ENCODE results near the gene TDRD3. TPM values are rescaled to one million over a fixed set of nuclear protein-coding genes. Genes with fewer than 3 reads are reported as not detected.
"Not testable (repeated sequence)": the region's sequence is repeated elsewhere in the genome, so short reads cannot be mapped to it uniquely, and the experiment has no call there.

Gene TDRD3
- polyA plus RNA-seq, 1 donor from 2014 or later = 6.9 TPM

- Mint-ChIP-seq H3K4me3 (no peak overlapping the region), H3K4me1 (no peaks in the 10 kb centered on the region), H3K9me3 (peaks cover 0 to 2% (median 0%) of the 10 kb centered on the region in 3 donors), H3K27ac (no peak overlapping the region), H3K27me3 (peaks cover 3% of the 10 kb centered on the region), H3K36me3 (no peaks in the 10 kb centered on the region)
These were observed 17.0 kb upstream of the TDRD3 start for GRCh38 chr13:60379837-60380565.

GRCh38 chr13:60384911-60385310 is 12.1 kb upstream of the TDRD3 start:
- H3K27ac Mint-ChIP-seq = no peak overlapping the region
- H3K36me3 Mint-ChIP-seq = no peaks in the 10 kb centered on the region
- H3K4me1 Mint-ChIP-seq = no peaks in the 10 kb centered on the region
- peaks cover 7% of the 10 kb centered on the region for H3K27me3 Mint-ChIP-seq
- H3K4me3 Mint-ChIP-seq = no peak overlapping the region
- no peaks in the 10 kb centered on the region for H3K9me3 Mint-ChIP-seq

- no peaks in the 10 kb centered on the region for H3K9me3 Mint-ChIP-seq
- no peaks in the 10 kb centered on the region for H3K4me1 Mint-ChIP-seq
- H3K36me3 Mint-ChIP-seq = no peaks in the 10 kb centered on the region
- no peak overlapping the region for H3K27ac Mint-ChIP-seq
- H3K4me3 Mint-ChIP-seq = no peak overlapping the region
- peaks cover 7% of the 10 kb centered on the region for H3K27me3 Mint-ChIP-seq
These were observed 10.8 kb upstream of the TDRD3 start for GRCh38 chr13:60386250-60386649.

- H3K27me3 Mint-ChIP-seq = no peaks in the 10 kb centered on the region
- H3K4me3 Mint-ChIP-seq = no peak overlapping the region
- H3K27ac Mint-ChIP-seq = no peak overlapping the region
- peaks cover 2 to 6% (median 2%) of the 10 kb centered on the region in 3 donors for H3K4me1 Mint-ChIP-seq
- H3K9me3 Mint-ChIP-seq = no peaks in the 10 kb centered on the region
- peaks cover 1% of the 10 kb centered on the region for H3K36me3 Mint-ChIP-seq
These were observed 4.9 kb upstream of the TDRD3 start for GRCh38 chr13:60392131-60392530.

- peak overlapping the region; percentile 96 to 99 (median 98) for H3K27ac Mint-ChIP-seq
- H3K27me3 Mint-ChIP-seq = no peaks in the 10 kb centered on the region
- no peaks in the 10 kb centered on the region for H3K9me3 Mint-ChIP-seq
- H3K36me3 Mint-ChIP-seq = peaks cover 1% of the 10 kb centered on the region
- H3K4me3 Mint-ChIP-seq = peak overlapping the region; percentile 94 to 99 (median 98)
- peaks cover 7 to 27% (median 22%) of the 10 kb centered on the region in 3 donors for H3K4me1 Mint-ChIP-seq
These were observed 843 bp upstream of the TDRD3 start for GRCh38 chr13:60395971-60396782.

- peaks cover 7 to 27% (median 26%) of the 10 kb centered on the region in 3 donors for H3K4me1 Mint-ChIP-seq
- H3K36me3 Mint-ChIP-seq = peaks cover 1% of the 10 kb centered on the region
- H3K4me3 Mint-ChIP-seq = peak overlapping the region; percentile 85 to 98 (median 95)
- no peaks in the 10 kb centered on the region for H3K27me3 Mint-ChIP-seq
- peak overlapping the region; percentile 97 to 99 (median 97) for H3K27ac Mint-ChIP-seq
- no peaks in the 10 kb centered on the region for H3K9me3 Mint-ChIP-seq
These were observed 821 bp downstream of the TDRD3 start for GRCh38 chr13:60397704-60398378.

- Mint-ChIP-seq H3K9me3 (no peaks in the 10 kb centered on the region), H3K4me3 (peak overlapping the region; percentile 85 to 98 (median 95)), H3K27me3 (no peaks in the 10 kb centered on the region), H3K27ac (peak overlapping the region; percentile 97 to 99 (median 97)), H3K4me1 (peaks cover 7 to 30% (median 28%) of the 10 kb centered on the region in 3 donors), H3K36me3 (peaks cover 1% of the 10 kb centered on the region)
These were observed 1.4 kb downstream of the TDRD3 start for GRCh38 chr13:60398379-60398891.

- Mint-ChIP-seq H3K4me1 (peaks cover 7 to 30% (median 28%) of the 10 kb centered on the region in 3 donors), H3K27ac (peak overlapping the region; percentile 18 to 99 (median 97)), H3K27me3 (no peaks in the 10 kb centered on the region)
These were observed 2.0 kb downstream of the TDRD3 start for GRCh38 chr13:60398907-60399589.

GRCh38 chr13:60402022-60402421 is 5.0 kb downstream of the TDRD3 start:
- Mint-ChIP-seq H3K4me3 (no peak overlapping the region), H3K4me1 (peaks cover 9 to 31% (median 30%) of the 10 kb centered on the region in 3 donors), H3K36me3 (peaks cover 6% of the 10 kb centered on the region), H3K27me3 (no peaks in the 10 kb centered on the region), H3K9me3 (no peaks in the 10 kb centered on the region), H3K27ac (no peak overlapping the region)

More at GRCh38 chr13:60398907-60399589, 2.0 kb downstream of the TDRD3 start:
- peaks cover 1% of the 10 kb centered on the region for H3K36me3 Mint-ChIP-seq
- no peaks in the 10 kb centered on the region for H3K9me3 Mint-ChIP-seq
- peak overlapping the region; percentile 14 to 98 (median 95) for H3K4me3 Mint-ChIP-seq

GRCh38 chr13:60407095-60407494 is 10.1 kb downstream of the TDRD3 start:
- Mint-ChIP-seq H3K4me3 (no peak overlapping the region), H3K27me3 (no peaks in the 10 kb centered on the region), H3K36me3 (peaks cover 16% of the 10 kb centered on the region), H3K9me3 (peaks cover 0 to 4% (median 3%) of the 10 kb centered on the region in 3 donors), H3K27ac (no peak overlapping the region), H3K4me1 (peaks cover 3 to 20% (median 16%) of the 10 kb centered on the region in 3 donors)

- peaks cover 3 to 19% (median 16%) of the 10 kb centered on the region in 3 donors for H3K4me1 Mint-ChIP-seq
- H3K9me3 Mint-ChIP-seq = not testable (repeated sequence)
These were observed 10.8 kb downstream of the TDRD3 start for GRCh38 chr13:60407852-60408251.

GRCh38 chr13:60409574-60410292 is 12.7 kb downstream of the TDRD3 start:
- Mint-ChIP-seq H3K36me3 (peaks cover 16% of the 10 kb centered on the region), H3K4me1 (peaks cover 5 to 19% (median 18%) of the 10 kb centered on the region in 3 donors), H3K4me3 (peak overlapping the region in 1 of 4 donors; percentile 24)
- not testable (repeated sequence) for H3K27me3 Mint-ChIP-seq, H3K9me3 Mint-ChIP-seq, H3K27ac Mint-ChIP-seq

More at GRCh38 chr13:60407852-60408251, 10.8 kb downstream of the TDRD3 start:
- not testable (repeated sequence) for H3K27me3 Mint-ChIP-seq, H3K27ac Mint-ChIP-seq, H3K4me3 Mint-ChIP-seq
- H3K36me3 Mint-ChIP-seq = peaks cover 16% of the 10 kb centered on the region

GRCh38 chr13:60410299-60410698 is 13.3 kb downstream of the TDRD3 start:
- H3K27ac Mint-ChIP-seq = no peak overlapping the region
- H3K4me1 Mint-ChIP-seq = peaks cover 5 to 19% (median 13%) of the 10 kb centered on the region in 3 donors
- H3K27me3 Mint-ChIP-seq = no peaks in the 10 kb centered on the region
- peaks cover 14% of the 10 kb centered on the region for H3K36me3 Mint-ChIP-seq
- no peak overlapping the region for H3K4me3 Mint-ChIP-seq
- peaks cover 0 to 4% (median 3%) of the 10 kb centered on the region in 3 donors for H3K9me3 Mint-ChIP-seq

- Mint-ChIP-seq H3K4me3 (no peak overlapping the region), H3K4me1 (peaks cover 3 to 16% (median 15%) of the 10 kb centered on the region in 3 donors), H3K36me3 (peaks cover 11% of the 10 kb centered on the region), H3K27ac (no peak overlapping the region), H3K27me3 (no peaks in the 10 kb centered on the region), H3K9me3 (peaks cover 0 to 4% (median 3%) of the 10 kb centered on the region in 3 donors)
These were observed 14.4 kb downstream of the TDRD3 start for GRCh38 chr13:60411464-60411863.
